Stimulated activated naive CD4-positive, alpha-beta T cell treated with Interleukin-2 at 50 U/mL for 16 hours (primary cell): Measurements from ENCODE around the gene DSC1.
"Not testable (repeated sequence)": the region's sequence is repeated elsewhere in the genome, so short reads cannot be mapped to it uniquely, and the experiment has no call there.

Experiments
- DNase-seq: peaks from one replicate; lab custom pipeline; 2025; lab: John Stamatoyannopoulos, UW

The DSC1 gene, protein sequence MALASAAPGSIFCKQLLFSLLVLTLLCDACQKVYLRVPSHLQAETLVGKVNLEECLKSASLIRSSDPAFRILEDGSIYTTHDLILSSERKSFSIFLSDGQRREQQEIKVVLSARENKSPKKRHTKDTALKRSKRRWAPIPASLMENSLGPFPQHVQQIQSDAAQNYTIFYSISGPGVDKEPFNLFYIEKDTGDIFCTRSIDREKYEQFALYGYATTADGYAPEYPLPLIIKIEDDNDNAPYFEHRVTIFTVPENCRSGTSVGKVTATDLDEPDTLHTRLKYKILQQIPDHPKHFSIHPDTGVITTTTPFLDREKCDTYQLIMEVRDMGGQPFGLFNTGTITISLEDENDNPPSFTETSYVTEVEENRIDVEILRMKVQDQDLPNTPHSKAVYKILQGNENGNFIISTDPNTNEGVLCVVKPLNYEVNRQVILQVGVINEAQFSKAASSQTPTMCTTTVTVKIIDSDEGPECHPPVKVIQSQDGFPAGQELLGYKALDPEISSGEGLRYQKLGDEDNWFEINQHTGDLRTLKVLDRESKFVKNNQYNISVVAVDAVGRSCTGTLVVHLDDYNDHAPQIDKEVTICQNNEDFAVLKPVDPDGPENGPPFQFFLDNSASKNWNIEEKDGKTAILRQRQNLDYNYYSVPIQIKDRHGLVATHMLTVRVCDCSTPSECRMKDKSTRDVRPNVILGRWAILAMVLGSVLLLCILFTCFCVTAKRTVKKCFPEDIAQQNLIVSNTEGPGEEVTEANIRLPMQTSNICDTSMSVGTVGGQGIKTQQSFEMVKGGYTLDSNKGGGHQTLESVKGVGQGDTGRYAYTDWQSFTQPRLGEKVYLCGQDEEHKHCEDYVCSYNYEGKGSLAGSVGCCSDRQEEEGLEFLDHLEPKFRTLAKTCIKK

DNA sequence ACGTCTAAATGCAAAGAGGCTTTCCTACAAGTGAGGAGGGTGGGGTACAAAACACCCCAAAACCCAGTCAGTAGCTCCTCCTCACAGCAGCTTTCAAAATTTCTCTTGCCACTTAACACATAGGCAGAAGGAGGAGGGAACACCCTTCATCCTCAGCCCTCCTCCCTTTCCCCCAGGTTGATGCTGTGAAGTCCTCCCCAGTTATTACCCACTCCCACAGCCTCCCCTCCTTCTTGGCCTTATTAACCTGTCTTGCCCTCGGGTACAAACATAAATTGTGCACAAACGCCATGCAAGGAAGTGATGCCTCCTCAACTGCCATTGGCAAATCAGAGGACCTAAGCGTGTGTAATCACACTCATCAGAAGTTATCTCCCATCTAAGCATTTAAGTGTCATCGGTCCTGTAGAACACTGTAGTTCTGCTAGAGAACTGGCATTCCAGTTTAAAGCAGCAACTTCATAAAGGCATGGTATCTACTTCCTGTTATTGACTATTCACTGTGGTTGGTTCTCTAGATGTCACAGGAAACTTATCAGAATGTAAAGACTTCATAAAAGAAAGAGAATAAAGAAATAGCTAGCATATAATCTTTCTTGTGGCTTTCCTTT, at the start of gene DSC1:
Gene DSC1 (minus strand): TSS at position 32 of the 611 bp plus-strand sequence. CDS start 262 bp downstream, outside the sequence.
- DNase-seq: no peak

DNA sequence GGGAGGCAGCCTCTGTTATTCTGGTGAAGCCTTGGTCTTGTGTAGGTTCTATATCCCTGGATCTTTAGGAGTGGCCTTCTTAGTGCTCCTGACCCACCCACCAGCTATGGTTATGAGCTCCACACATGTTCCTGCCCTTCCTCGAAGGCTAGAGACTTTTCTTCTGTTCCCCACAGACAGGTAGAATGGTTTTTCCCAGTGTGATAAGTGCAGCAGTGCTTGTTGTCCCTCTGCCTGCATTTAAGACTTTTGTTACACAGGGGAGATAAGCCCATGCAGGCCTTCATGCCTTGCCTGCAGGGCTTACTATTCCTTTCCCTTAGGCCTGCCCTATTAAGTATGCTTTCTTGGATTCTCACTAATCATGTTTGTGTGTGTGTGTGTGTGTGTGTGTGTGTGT, 48.4 kb upstream of the DSC1 start:
- DNase-seq: no peak

DNA sequence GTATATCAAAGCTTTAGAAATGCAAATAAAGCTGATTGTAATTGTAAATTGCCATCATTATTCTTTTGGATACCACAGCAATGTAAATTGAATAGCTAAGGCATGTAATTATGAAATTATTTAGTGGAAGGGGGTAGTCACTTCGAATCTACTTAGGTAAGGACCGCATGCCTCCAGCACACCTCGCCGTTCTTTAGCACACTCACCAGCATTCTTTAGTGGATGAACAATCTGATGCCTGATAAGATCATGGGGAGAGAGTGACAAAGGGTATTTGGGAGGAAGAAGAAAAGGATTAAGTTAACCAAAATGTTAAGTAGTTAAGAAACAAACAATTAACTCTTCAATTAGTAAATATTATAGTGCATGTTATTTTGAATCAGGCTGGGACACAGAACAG, 46.4 kb upstream of the DSC1 start:
- DNase-seq: no peak

DNA sequence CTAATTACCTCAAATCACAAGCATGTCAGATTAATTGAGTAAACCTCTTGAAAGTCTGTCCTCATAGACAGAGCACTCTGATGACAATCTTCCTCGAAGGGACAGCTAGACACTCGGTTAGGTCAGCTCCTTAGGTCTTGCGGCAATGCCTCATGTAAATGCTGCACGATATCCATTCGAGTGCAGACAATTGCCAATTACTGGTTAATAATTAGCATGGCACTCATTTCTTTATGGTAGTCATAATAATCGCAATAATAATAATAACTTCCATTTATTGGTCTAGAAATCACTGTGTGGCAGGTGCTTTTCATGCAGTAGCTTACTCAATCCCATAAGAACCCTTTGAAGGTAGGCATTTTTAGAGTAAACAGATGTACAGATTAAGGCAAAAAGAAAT, 44.7 kb upstream of the DSC1 start:
- no peak for DNase-seq

DNA sequence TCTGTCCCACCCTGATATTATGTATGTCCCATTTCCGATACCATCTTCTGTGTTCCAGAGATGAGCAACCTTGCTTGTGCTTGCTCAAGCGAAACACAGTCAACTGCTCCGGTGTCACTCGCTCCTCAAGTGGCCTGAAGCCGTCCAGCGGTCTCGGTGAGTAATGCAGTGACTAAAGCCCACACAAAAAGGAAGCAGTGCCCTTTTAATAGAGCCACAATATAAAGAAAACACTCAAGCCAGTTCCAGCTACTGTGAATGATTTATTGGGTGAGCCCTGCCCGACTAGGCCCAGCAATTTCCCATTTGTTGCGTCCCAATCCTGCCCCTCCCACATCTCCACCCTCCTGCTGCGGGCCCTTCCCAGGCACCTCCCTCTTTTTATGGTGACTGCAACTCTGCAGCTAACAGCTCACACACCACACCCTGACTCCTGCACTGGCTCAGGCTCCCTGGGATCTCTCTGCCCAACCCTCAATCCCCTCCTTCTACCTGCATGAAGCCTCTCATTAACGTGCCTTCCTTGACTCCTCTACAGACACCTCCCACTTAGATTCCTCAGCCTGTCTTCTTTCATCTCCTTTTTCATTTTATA, 44.2 kb upstream of the DSC1 start:
- DNase-seq: no peak

DNA sequence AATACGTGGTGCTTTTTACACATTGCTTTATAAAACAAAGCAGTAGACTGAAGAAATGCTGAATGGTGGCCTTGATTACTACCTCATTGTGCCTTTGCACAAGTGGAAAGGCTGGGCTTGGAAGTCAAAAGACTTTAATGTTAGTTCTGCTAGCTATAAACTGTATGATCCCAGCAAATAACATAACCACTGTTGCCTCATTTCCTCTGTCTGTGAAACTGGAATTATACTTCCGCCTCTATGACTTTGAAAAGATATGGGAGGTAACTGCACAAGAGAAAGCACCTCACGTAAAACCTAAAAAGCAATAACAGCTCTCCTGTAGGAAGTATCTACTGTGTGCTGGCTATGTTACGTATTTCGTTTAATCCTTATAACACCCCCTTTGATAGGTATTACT, 43.4 kb upstream of the DSC1 start:
- DNase-seq: no peak

DNA sequence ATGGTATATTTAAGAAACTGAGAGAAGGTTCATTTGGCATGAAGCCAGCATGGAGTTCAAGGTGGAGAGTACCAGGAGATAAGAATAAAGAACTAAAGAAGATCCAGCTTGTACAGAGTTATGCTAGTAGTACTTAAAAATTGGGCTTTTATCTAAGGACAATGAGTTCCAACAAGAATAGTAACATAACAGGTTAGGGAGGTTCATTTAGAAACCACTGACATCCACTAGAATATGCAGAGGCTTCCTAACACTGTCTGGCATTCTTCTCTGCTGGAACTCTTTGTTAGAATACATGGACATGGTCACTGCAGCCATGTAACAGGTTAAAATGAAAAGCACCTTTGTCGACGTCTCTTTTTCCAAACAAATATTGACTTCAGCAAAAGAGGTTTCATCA, 42.6 kb upstream of the DSC1 start:
- no peak for DNase-seq

DNA sequence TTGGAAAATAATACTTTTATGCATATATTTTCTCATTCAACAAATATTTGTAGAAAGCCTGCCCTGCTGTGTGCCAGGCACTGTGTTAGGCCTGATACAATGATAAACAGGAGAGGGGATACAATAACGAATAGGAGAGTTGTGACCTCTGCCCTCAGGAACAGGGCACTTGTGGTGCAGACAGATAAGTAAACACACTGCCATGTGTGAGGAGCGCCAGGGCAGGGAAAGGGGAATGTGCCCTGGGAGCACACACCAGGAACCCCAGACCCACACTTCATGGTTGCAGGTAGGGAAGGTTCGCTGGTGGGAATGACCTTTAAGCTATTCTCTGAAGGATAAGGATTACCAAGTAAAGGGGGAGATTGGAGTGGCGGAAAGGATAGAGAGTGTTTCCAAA, 42.2 kb upstream of the DSC1 start:
- no peak for DNase-seq

DNA sequence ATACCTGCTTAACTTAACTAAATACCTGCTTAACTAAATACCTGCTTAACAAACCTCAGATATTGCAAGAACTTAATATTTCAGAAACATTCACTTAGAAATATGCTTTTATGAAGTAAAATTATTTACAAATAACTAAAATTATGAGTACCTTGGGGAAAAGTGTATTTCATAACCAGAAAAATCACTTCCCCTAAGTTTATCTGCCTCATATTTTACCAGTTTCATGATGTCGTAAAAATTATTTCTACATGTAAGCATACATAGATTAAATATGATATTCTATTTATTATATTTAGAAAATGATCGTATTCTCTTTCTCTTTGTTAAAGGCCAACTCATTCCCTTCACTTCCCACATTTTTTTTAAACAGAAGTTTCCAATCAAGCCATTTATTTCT, 41.5 kb upstream of the DSC1 start:
- DNase-seq: no peak

DNA sequence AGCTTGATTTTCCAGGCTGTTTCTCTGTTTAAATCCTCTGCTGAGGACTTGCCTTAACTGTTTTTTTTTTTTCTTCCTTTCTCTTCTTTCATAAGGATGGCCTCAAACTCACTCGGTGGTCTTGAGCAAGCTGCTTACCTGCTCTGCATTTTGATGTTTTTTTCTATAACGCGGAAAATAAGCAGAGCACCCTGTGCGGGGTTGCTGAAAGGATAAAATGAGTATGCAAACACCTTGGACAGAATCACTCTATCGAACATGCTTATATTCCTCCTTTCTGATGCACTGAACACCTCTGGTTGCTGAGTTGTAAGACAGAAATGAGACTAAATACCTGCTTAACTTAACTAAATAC, 41.1 kb upstream of the DSC1 start:
- DNase-seq: no peak

DNA sequence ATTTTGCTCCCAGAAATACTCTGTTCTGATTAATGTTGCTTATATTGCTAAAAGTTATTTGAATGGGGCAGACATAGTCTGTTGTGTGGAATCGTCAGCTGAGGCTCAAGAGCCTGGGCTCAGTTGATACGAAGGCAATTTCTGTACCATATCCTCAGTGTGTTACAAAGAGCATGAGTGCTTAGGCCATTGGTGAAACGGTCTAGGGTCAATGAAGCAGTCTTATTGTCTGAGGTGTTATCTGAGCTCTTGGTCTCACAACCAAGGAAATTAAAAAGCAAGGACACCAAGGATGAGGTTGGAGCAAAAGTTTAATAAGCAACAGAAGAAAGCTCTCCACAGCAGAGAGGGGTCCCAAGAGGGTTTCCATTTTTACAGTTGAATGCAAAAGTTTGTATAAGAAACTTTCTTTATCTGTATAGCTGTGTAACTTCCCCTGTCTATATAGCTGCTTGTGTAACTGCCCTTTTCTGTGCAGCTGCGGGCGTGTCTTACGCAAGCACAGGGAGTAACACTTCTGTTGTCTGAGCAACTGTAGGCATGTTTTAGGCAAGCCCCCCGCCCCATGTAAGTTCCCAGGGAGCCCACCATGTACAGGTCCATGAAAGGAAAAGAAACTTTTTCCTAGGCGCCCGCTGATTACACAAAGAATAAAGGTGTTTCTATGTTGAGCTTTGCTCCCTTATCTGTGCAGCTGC, 40.6 kb upstream of the DSC1 start:
- no peak for DNase-seq

DNA sequence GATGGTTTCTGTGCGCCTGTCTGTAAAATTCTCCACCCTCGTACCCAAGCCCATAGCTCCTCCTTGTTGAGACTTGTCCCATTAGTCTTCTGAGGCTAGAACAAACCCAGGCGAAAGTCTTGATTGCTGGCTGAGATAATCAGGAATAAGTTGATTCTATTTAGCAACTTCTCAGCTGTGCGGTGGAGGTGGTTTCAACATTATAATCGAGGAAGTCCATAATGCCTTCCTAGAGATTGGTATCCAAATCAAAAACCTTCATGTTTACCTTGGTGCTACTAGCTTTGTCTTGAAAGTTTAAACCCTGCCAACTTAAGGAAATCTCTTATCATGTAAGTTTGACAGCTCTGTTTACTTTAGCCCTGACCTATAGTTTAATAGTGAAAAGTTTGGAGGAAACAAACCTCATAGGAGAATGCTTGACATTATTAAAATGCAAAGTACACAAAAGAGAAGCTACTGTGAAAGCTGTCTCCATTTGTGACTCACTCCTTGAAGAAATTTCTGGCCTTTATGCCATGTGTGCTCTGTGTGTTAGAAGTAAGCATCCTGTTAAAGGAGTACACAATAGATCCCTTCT, 36.6 kb upstream of the DSC1 start:
- no peak for DNase-seq

DNA sequence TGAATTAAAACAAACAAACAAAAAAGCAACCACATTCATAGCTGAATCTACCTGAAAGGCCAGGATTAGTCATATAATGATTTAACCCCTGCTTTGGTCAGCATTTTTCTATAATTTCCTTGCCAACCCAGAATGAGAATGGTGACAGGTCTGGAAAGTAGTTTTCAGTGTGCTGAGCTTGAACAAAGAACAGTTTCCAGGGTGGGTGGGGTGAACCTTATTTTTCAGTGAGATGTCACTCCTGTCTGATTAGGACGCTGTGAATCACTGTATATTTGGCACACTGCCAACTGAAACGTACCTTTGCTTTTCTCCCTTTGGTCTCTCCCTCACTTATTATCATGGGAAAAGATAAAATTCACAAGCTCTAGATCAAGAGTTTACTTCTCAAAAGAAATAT, 35.0 kb upstream of the DSC1 start:
- no peak for DNase-seq

DNA sequence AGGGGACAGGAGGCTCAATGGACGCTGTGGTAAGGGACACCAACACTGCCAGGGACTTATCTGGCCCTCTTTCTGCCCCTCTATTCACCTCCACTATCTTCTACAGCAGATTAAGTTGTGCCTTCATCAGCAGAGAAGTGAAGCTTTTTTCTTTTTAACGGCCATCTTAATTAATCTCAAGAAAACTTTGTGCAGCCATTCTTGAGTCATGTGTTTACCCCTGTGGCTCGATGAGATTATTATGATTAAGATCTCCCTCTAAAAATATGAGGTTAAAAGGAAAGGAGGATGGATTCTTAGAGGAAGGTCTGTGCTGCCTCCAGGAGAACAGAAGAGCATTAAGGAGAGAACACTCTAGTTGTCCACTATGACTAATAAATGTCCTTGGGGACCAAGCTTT, 32.4 kb upstream of the DSC1 start:
- no peak for DNase-seq

DNA sequence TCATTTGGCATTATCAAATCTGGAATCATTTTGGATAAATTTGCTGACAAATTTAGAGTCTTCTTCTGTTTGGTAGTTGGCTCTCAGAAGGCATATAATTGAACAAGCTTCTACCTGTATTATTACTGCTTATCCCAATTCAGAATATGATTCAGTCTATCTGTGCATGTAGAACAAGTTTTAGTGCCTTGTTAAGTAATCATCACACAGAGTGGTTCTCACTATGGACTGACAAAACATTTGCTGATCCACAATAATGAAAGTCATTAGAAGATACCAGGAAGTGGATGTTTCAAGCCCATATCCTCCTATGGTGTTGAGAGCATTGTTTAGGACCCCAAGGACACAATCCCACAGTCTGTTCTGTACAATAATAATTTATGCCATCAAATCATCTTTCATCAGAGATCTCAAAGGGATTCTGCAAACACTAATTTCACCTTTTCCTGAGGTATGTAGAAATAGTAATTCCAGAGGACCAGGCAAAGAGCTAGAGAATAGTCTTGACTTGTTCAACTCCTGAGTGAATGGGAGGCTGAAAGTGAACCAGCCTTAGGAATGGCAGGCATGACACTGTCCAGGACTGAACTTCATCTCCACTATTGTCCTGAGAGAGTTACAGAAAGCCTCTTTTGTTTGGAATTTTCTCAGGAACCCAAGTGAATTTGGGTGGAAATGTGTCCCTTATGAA, 29.6 kb upstream of the DSC1 start:
- DNase-seq: no peak

DNA sequence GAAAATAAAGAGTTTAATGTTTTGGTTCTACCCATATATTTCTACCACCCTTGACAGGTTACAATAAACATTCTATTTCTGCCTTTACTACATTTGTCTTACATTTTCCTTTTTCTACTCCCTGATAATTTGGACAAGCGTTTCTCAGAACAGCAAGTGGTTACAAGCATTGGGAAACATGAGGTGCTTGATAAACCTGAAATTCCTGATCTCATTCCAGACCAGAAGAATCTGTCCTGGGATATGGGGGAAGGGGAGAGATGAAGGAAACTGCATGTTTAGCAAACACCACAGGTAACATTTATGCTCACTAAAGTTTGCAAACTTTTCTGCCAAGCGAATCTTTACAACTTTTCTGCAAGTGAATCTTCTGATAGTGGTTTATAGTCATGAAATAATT, 28.3 kb upstream of the DSC1 start:
- DNase-seq: no peak

DNA sequence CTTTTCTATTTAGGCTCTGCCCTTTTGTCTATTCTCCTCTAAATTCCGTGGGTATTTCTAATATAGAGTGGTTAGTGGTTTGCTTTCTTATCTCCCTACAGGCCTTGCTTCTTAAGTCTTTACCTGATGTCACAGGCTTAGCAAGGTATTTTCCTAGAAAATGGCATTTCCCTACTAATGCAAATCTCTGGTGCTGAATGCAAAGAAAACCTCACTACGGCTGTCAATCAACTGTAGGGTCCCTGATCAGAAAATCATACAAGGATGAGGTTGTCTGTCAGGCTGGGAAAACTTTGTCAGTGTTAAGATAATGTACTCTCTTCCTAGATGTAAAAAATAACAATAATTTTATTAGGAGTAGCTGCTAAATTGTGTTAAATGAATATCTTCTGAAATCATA, 27.1 kb upstream of the DSC1 start:
- no peak for DNase-seq

DNA sequence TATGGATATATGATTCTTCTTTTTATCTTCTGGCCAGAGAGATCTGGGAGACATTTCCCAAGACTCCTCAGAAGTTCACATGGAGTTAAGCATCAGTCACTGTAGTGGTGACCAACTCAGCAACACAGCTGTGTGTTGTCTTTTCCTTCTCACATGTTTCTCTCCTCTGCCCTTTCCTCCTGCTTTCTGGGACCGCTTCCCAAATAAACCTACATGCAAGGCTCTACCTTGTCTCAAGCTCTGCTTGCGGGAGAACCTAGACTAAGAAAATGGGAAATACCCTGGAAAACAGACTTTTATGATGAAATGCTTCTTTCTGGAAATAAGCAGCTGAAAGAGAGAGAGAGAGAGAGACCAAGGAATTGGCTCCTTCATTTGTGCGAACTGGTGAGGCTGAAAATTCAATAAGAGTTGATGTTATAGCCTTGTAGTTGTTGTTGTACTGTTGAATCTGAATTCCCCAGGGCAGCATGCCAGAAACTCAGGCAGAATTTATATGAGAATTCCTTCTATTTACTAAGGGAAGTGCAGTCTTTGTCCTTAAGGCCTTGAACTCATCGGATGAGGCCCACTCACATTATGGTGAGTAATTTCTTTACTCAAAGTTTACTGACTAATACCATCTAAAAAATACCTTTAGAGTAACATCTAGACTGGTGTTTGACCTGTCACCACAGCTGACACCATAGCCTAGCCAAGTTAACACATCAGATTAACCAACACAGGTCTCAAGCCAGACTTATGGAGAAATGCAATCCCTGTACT, 22.7 kb upstream of the DSC1 start:
- no peak for DNase-seq

DNA sequence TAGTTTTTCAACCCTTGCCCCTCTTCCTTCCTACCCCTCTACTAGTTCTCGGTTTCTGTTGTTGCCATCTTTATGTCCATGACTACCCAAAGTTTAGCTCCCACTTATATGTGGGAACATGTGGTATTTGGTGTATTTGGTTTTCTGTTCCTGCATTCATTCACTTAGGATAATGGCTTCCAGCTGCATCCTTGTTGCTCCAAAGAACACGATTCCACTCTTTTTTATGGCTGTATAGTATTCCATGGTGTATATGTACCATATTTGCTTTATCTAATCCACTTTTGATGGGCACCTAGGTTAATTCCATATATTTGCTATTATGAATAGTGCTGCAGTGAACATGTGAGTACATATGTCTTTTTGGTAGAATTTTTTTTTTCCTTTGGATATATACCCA, 20.6 kb upstream of the DSC1 start:
- DNase-seq: no peak

DNA sequence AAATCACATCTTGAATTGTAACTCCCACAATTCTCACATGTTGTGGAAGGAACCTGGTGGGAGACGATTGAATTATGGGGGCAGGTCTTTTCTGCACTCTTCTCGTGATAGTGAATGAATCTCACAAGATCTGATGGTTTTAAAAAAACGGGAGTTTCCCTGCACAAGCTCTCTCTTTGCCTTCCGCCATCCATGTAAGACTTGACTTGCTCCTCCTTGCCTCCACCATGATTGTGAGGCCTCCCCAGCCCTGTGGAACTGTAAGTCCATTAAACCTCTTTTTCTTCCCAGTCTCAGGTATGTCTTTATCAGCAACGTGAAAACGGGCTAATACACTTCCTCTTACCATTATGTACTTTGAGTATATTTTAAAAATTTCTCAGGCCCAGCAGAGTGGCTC, 14.7 kb upstream of the DSC1 start:
- not testable (repeated sequence) for DNase-seq
